Measurements from ENCODE around the gene MRPS23.

The MRPS23 gene

GRCh38 chr17:57817299-57817698, 32.5 kb downstream of the MRPS23 start:
- Histone ChIP-seq H3K9me3 (ENCODE audit: control insufficient read depth, low read length) (no peaks in the 10 kb centered on the region), H3K27me3 (ENCODE audit: control insufficient read depth, insufficient read depth, low read length, poor library complexity, severe bottlenecking) (no peaks in the 10 kb centered on the region), H3K36me3 (ENCODE audit: control insufficient read depth, insufficient read depth, low read length) (no peaks in the 10 kb centered on the region), H3K4me3 (ENCODE audit: insufficient read depth, low read depth, low read length) (no peak overlapping the region), H3K27ac (ENCODE audit: insufficient read depth, low read depth, low read length, poor library complexity, severe bottlenecking) (no peak overlapping the region), H3K4me1 (ENCODE audit: control insufficient read depth, insufficient read depth, low read length) (no peaks in the 10 kb centered on the region)
- WGBS, 2 experiments: 93 to 98% methylated on average over 4 of the region's 4 CpGs

GRCh38 chr17:57814421-57814820, 35.4 kb downstream of the MRPS23 start:
- no peaks in the 10 kb centered on the region for H3K4me1 ChIP-seq (ENCODE audit: control insufficient read depth, insufficient read depth, low read length)
- H3K27ac ChIP-seq (ENCODE audit: insufficient read depth, low read depth, low read length, poor library complexity, severe bottlenecking): no peak overlapping the region
- H3K9me3 ChIP-seq (ENCODE audit: control insufficient read depth, low read length): no peaks in the 10 kb centered on the region
- H3K36me3 ChIP-seq (ENCODE audit: control insufficient read depth, insufficient read depth, low read length): no peaks in the 10 kb centered on the region
- no peak overlapping the region for H3K4me3 ChIP-seq (ENCODE audit: insufficient read depth, low read depth, low read length)
- H3K27me3 ChIP-seq (ENCODE audit: control insufficient read depth, insufficient read depth, low read length, poor library complexity, severe bottlenecking): no peaks in the 10 kb centered on the region
- 91% methylated on average over 1 of the region's 1 CpG; no CpG with 5 or more reads in 1 of the 2 experiments for WGBS, 2 experiments

GRCh38 chr17:57811638-57812280, 38.1 kb downstream of the MRPS23 start:
- H3K36me3 ChIP-seq (ENCODE audit: control insufficient read depth, insufficient read depth, low read length): no peaks in the 10 kb centered on the region
- WGBS, 2 experiments: 91% methylated on average over 8 of the region's 8 CpGs
- H3K9me3 ChIP-seq (ENCODE audit: control insufficient read depth, low read length): no peaks in the 10 kb centered on the region
- no peak overlapping the region for H3K4me3 ChIP-seq (ENCODE audit: insufficient read depth, low read depth, low read length)
- H3K27ac ChIP-seq (ENCODE audit: insufficient read depth, low read depth, low read length, poor library complexity, severe bottlenecking): no peak overlapping the region
- H3K4me1 ChIP-seq (ENCODE audit: control insufficient read depth, insufficient read depth, low read length): no peaks in the 10 kb centered on the region
- H3K27me3 ChIP-seq (ENCODE audit: control insufficient read depth, insufficient read depth, low read length, poor library complexity, severe bottlenecking): no peaks in the 10 kb centered on the region

- Histone ChIP-seq H3K27ac (ENCODE audit: insufficient read depth, low read depth, low read length, poor library complexity, severe bottlenecking) (no peak overlapping the region), H3K36me3 (ENCODE audit: control insufficient read depth, insufficient read depth, low read length) (no peaks in the 10 kb centered on the region)
- 83% methylated on average over 31 of the region's 31 CpGs for WGBS, 2 experiments
Measured at GRCh38 chr17:57810721-57811637, 38.9 kb downstream of the MRPS23 start.

GRCh38 chr17:57809879-57810278, 40.0 kb downstream of the MRPS23 start:
- Histone ChIP-seq H3K9me3 (ENCODE audit: control insufficient read depth, low read length) (no peaks in the 10 kb centered on the region), H3K4me1 (ENCODE audit: control insufficient read depth, insufficient read depth, low read length) (no peaks in the 10 kb centered on the region), H3K27me3 (ENCODE audit: control insufficient read depth, insufficient read depth, low read length, poor library complexity, severe bottlenecking) (no peaks in the 10 kb centered on the region), H3K36me3 (ENCODE audit: control insufficient read depth, insufficient read depth, low read length) (no peaks in the 10 kb centered on the region), H3K4me3 (ENCODE audit: insufficient read depth, low read depth, low read length) (no peak overlapping the region), H3K27ac (ENCODE audit: insufficient read depth, low read depth, low read length, poor library complexity, severe bottlenecking) (no peak overlapping the region)
- WGBS, 2 experiments: 86 to 90% methylated on average over 5 of the region's 5 CpGs

More at GRCh38 chr17:57810721-57811637, 38.9 kb downstream of the MRPS23 start:
- Histone ChIP-seq H3K4me3 (ENCODE audit: insufficient read depth, low read depth, low read length) (no peak overlapping the region), H3K4me1 (ENCODE audit: control insufficient read depth, insufficient read depth, low read length) (no peaks in the 10 kb centered on the region), H3K27me3 (ENCODE audit: control insufficient read depth, insufficient read depth, low read length, poor library complexity, severe bottlenecking) (no peaks in the 10 kb centered on the region), H3K9me3 (ENCODE audit: control insufficient read depth, low read length) (no peaks in the 10 kb centered on the region)

GRCh38 chr17:57808882-57809281, 41.0 kb downstream of the MRPS23 start:
- WGBS, 2 experiments: 94 to 95% methylated on average over 5 of the region's 5 CpGs
- H3K27me3 ChIP-seq (ENCODE audit: control insufficient read depth, insufficient read depth, low read length, poor library complexity, severe bottlenecking): no peaks in the 10 kb centered on the region
- H3K4me1 ChIP-seq (ENCODE audit: control insufficient read depth, insufficient read depth, low read length): no peaks in the 10 kb centered on the region
- H3K4me3 ChIP-seq (ENCODE audit: insufficient read depth, low read depth, low read length): no peak overlapping the region
- no peaks in the 10 kb centered on the region for H3K36me3 ChIP-seq (ENCODE audit: control insufficient read depth, insufficient read depth, low read length)
- no peak overlapping the region for H3K27ac ChIP-seq (ENCODE audit: insufficient read depth, low read depth, low read length, poor library complexity, severe bottlenecking)
- no peaks in the 10 kb centered on the region for H3K9me3 ChIP-seq (ENCODE audit: control insufficient read depth, low read length)

DNA sequence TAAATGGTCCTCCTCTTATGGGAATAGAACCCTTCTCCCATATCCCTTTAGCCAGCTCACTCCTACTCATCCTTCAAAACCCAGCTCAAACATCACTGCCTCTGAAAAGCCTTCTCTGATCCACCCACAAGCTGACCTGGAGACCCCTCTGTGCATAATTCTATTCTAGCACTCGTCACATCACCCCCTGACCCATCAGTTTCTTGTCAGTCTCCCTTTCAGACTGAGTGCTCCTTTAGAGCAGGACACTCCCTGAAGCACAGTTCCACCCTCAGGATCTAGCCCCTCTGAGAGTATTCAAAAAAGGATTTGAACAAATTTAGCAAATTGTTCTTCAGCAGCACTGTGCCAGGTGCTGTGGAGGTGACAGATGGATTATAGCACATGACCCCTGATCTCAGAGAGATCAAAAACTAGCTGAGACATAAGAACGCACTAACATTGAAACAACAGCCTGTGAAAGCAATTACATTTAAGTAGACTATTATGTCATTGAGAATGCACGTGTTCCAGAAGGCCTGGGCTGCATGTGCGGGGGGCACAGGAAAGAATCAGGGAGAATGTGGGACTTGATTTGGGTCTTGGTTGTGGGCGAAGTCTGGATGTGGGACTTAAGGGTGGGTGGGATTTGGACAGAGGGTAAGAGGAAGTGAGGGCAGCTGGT, 43.5 kb downstream of the MRPS23 start:
- WGBS, 2 experiments: 80 to 85% methylated on average over 4 of the region's 5 CpGs
- H3K36me3 ChIP-seq (ENCODE audit: control insufficient read depth, insufficient read depth, low read length): no peaks in the 10 kb centered on the region
- no peak overlapping the region for H3K27ac ChIP-seq (ENCODE audit: insufficient read depth, low read depth, low read length, poor library complexity, severe bottlenecking)
- H3K27me3 ChIP-seq (ENCODE audit: control insufficient read depth, insufficient read depth, low read length, poor library complexity, severe bottlenecking): no peaks in the 10 kb centered on the region
- peaks cover 16% of the 10 kb centered on the region for H3K4me1 ChIP-seq (ENCODE audit: control insufficient read depth, insufficient read depth, low read length)
- H3K4me3 ChIP-seq (ENCODE audit: insufficient read depth, low read depth, low read length): no peak overlapping the region
- no peaks in the 10 kb centered on the region for H3K9me3 ChIP-seq (ENCODE audit: control insufficient read depth, low read length)

DNA sequence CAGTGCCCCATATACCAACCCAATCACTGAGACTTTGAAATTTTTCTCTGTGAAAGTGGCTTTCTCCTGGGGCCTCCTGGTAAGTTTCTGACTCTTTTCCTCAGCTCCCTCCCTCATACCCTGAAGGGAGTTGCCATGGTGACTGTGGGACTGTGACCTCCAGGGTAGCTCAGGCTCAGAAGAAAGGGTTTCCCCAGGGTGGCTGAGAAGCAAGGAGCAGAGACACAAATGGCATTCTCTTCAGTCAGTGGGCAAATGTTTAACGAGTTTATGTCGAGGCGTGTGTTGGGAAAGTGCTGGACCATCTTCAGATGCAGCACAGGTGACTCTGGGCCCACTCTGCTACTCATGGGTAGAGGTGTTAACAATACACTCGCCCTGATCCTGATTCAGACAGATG, 46.8 kb downstream of the MRPS23 start:
- no peaks in the 10 kb centered on the region for H3K27me3 ChIP-seq (ENCODE audit: control insufficient read depth, insufficient read depth, low read length, poor library complexity, severe bottlenecking)
- WGBS, 2 experiments: 2 to 5% methylated on average over 4 of the region's 4 CpGs
- H3K27ac ChIP-seq (ENCODE audit: insufficient read depth, low read depth, low read length, poor library complexity, severe bottlenecking): peak overlapping the region; percentile 75
- peaks cover 16% of the 10 kb centered on the region for H3K4me1 ChIP-seq (ENCODE audit: control insufficient read depth, insufficient read depth, low read length)
- no peaks in the 10 kb centered on the region for H3K36me3 ChIP-seq (ENCODE audit: control insufficient read depth, insufficient read depth, low read length)
- peak overlapping the region; percentile 9 for H3K4me3 ChIP-seq (ENCODE audit: insufficient read depth, low read depth, low read length)
- H3K9me3 ChIP-seq (ENCODE audit: control insufficient read depth, low read length): no peaks in the 10 kb centered on the region

DNA sequence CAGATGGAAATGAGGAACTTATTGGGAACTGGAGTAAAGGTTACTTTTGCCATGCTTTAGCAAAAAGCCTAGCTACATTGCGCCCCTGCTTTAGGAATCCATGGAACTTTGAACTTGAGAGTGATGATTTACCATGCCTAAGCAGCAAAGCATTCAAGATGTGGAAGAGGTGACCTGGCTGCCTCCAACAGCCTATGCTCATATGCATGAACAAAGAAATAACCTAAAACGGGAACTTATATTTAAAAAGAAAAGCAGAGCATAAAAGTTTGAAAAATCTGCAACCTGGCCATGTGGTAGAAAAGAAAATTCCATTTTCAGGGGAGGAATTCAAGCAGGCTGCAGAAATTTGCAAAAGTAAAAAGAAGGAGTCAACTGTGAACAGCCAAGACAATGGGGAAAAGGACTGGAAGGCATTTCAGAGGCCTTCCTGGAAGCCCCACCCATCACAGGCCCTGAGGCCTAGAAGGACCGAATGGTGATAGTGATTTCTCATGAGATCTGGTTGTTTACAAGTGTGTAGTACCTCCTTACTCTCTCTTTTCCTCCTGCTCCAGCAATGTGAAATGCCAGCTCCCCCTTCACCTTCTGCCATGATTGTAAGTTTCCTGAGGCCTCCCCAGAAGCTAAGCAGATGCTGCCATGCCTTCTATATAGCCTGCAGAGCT, 48.7 kb downstream of the MRPS23 start:
- no peaks in the 10 kb centered on the region for H3K36me3 ChIP-seq (ENCODE audit: control insufficient read depth, insufficient read depth, low read length)
- H3K27me3 ChIP-seq (ENCODE audit: control insufficient read depth, insufficient read depth, low read length, poor library complexity, severe bottlenecking): no peaks in the 10 kb centered on the region
- no peak overlapping the region for H3K4me3 ChIP-seq (ENCODE audit: insufficient read depth, low read depth, low read length)
- H3K4me1 ChIP-seq (ENCODE audit: control insufficient read depth, insufficient read depth, low read length): peaks cover 16% of the 10 kb centered on the region
- WGBS, 2 experiments: 87 to 97% methylated on average over 3 of the region's 3 CpGs
- H3K9me3 ChIP-seq (ENCODE audit: control insufficient read depth, low read length): no peaks in the 10 kb centered on the region
- H3K27ac ChIP-seq (ENCODE audit: insufficient read depth, low read depth, low read length, poor library complexity, severe bottlenecking): no peak overlapping the region

All from ectodermal cell (in vitro differentiated cells).